ENCODE results near the gene APBA1.
"Not testable (repeated sequence)": the region's sequence is repeated elsewhere in the genome, so short reads cannot be mapped to it uniquely, and the experiment has no call there.

APBA1 gene

DNA sequence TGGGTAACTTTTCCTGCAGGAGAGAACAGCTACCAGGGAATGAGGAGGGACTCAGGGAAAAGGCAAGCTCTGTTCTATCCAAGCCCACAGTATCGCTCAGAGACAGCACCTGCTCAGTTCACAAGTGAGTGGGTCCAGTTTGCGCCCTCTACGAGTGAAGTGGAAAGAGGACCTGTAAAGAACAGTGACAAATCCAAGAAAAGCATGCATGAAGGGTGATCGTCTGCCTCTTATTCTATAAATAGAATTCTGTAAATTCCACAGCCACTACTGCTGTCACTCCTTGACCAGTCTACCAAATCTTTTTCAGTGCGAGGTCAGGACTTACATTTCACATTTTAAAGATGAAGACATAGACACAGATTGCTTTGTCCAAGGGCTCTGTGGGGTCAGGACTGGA is 229.7 kb downstream of the APBA1 start:
- no peak for DNase-seq (ENCODE audit: low read depth)

DNA sequence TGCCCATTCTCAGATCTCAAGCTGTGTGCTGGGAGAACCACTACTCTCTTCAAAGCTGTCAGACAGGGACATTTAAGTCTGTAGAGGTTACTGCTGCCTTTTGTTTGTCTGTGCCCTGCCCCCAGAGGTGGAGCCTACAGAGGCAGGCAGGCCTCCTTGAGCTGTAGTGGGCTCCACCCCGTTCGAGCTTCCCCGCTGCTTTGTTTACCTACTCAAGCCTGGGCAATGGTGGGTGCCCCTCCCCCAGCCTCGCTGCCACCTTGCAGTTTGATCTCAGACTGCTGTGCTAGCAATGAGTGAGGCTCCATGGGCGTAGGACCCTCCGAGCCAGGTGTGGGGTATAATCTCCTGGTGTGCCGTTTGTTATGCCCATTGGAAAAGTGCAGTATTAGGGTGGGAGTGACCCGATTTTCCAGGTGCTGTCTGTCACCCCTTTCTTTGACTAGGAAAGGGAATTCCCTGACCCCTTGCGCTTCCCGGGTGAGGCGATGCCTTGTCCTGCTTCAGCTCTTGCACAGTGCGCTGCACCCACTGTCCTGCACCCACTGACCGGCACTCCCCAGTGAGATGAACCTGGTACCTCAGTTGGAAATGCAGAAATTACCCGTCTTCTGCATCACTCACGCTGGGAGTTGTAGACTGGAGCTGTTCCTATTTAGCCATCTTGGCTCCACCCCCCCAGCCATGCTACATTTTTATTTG is 231.8 kb downstream of the APBA1 start:
- not testable (repeated sequence) for DNase-seq (ENCODE audit: low read depth)

DNA sequence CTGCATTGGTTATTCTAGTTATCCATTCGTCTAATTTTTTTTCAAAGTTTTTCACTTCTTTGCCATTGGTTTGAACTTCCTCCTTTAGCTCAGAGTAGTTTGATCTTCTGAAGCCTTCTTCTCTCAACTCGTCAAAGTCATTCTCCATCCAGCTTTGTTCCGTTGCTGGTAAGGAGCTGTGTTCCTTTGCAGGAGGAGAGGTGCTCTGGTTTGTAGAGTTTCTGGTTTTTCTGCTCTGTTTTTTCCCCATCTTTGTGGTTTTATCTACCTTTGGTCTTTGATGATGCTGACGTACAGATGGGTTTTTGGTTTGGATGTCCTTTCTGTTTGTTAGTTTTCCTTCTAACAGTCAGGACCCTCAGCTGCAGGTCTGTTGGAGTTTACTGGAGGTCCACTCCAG is 232.5 kb downstream of the APBA1 start:
- not testable (repeated sequence) for DNase-seq (ENCODE audit: low read depth)

DNA sequence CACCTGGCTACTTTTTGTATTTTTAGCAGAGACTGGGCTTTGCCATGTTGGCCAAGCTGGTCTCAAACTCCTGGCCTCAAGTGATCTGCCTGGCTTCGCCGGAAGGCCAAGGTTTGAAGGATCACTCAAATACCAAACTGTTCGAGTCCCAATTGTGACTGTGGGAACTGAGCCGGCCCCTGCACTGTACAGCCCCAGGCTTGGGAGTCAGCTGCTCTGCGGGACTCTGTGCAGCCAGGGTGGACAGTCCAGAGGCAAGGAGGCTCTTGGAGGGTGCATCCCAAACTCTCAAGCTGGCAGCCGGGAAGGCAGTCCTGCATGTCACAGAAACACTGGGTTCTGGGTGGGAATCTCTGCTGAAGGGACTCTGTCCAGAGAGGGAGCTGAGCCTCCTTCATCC is 238.2 kb downstream of the APBA1 start:
- no peak for DNase-seq (ENCODE audit: low read depth)

DNA sequence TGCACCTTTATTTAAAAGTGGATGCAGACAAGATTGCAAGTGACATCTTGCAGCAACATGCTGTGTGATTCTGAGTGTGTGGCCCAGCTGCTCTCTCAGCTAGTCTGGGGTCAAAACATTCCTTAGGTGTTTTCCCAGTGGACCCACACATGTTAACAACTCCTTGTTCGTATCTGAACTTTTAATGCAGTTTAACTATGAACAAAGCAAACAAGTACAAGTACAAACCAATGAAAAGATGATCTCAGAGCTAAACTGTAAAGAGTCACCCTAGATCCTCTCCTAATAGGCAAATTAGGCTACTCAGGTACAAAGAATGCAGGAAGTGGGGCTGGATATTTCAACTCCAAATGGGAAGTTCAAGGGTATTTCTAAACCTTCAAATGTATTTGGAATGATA is 238.8 kb downstream of the APBA1 start:
- DNase-seq (ENCODE audit: low read depth), result no peak

DNA sequence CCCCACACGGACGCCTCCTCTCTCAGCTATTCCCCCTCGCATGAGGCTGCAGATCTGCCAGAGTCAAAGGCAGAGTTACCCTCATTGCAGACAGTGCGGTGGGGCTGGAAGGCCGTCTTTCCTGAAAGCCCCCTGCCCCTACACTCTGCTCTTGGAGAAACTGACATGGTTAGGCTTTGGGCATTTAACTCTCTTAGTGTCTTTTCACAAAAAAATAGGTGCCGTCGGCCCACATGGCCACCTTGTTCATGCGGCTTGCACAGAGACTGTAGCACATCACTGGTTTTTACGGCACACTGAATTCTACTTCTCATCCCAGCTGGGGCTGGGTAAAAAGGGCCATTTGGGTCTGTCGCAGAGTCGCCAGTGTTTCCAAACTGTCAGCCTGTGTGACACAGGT is 239.5 kb downstream of the APBA1 start:
- no peak for DNase-seq (ENCODE audit: low read depth)

DNA sequence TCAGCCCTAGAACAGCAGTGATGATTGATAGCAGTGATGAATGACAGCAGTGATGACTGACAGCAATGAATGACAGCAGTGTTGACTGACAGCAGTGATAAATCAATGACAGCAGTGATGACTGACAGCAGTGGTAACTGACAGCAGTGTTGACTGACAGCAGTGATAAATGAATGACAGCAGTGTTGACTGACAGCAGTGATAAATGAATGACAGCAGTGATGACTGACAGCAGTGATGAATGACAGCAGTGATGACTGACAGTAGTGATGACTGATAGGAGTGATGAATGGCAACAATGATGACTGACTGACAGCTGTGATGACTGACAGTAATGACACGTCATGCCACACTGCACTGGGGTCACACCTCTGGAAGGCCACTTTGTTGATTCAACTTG is 240.4 kb downstream of the APBA1 start:
- no peak for DNase-seq (ENCODE audit: low read depth)

DNA sequence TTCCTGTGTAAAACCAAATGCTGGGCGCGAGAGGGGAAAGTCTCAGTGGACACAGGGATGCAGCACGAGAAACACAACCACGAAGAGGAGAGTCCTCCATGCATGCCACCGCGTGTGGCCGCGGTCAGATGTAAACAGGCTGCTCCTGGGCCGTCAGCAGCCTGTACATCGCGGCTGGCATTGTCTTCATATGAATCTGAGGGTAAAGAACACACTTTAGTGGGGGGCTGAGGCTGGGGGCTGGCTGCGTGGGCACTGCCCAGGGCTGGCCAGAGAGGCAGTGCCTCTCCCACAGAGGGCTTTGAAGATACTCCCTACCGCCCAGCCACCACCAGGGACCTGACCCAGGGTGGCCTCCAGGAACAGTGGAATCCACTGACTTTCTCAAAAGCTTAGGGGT is 241.0 kb downstream of the APBA1 start:
- no peak for DNase-seq (ENCODE audit: low read depth)

DNA sequence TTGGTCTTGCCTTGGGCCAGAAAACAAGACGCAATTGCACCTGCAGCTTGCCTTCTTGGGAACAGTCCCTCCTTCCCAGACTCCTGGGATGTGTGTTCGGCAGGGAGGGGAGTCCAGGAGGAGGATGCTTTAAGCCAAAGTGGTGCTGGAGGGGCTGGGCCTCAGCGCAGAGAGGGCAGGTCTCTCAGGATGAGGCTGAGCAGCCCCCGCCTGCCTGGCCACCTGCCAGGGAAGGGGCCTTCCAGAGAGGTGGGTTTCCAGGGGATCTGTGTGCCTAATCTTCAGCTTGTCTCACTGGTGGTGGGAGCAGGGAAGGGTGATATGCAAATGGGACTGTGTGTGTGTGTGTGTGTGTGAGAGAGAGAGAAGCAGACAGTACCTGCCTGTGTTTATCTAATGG is 242.0 kb downstream of the APBA1 start:
- no peak for DNase-seq (ENCODE audit: low read depth)

DNA sequence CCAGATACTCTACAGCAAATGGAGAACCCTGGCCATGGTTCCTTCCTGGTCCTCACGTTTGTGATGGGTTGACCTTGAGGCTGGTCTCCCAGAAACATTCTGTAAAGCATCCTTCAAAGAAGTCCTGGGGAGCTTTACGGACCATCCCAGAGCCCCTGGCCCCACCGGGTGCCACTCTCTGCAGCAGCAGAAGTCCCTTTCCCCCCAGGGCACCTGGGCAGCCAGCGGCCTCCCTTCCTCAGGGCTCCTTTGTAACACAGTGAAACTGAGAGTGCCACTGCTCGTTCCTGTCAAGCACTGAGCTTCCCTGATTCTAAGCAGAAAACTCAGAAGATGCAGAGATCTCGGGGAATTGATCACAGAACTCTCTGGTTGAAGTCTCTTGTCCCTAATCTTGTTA is 242.9 kb downstream of the APBA1 start:
- DNase-seq (ENCODE audit: low read depth), result no peak

DNA sequence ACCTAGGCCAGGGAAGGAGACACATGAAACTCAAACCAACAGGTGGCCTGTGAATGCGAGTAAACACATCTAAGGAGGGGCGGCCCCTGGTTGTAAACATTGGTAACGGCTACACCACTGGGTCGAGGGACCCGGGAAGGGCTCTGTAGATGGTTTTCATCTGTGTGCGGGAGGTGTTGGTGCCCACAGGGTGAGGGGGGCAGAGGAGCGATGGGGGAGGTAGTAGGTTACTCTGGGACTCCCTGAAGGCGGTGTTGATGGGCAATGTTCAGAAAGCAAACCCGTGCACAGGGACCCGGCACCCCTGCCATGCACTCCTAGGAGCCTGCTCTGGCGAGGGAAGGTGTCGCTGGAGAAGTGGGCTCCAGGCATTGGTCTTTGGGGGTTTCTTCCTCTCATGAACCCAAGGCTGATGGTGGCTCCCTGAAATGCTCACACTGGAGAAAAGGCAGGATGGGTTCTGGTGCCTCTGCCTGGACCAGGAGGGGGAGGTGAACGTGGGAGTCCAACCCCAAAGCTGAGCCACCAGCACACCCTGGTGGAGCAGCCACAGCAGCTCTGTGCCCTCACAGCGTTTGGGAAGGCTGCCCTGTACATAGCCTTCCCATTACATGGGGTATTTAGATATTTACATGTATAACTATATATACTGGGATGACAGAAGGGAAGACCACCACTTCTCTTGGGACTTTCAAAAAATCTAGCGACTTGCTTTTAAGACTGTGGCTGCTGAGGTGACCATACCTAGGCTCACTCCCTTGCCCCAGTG is 244.0 kb downstream of the APBA1 start:
- no peak for DNase-seq (ENCODE audit: low read depth)

DNA sequence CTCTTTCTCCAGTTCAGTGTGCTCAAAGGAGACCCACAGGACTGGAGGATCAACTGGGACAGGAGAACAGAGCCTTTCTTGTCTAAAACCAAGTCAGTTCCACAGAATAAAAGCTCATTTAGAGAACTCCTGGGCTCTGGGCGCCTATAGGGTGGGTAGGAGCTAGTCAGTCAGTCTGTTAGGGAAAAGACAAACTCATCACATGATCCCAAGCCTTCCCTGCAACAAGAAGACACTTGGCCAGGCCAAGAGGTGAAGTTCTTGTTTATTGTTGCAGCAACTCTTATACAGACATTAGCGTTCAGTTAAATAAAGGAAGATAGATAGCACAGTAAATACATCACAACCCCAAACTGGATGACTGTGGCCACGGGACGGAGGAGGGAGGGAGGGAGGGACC is 244.9 kb downstream of the APBA1 start:
- no peak for DNase-seq (ENCODE audit: low read depth)

DNA sequence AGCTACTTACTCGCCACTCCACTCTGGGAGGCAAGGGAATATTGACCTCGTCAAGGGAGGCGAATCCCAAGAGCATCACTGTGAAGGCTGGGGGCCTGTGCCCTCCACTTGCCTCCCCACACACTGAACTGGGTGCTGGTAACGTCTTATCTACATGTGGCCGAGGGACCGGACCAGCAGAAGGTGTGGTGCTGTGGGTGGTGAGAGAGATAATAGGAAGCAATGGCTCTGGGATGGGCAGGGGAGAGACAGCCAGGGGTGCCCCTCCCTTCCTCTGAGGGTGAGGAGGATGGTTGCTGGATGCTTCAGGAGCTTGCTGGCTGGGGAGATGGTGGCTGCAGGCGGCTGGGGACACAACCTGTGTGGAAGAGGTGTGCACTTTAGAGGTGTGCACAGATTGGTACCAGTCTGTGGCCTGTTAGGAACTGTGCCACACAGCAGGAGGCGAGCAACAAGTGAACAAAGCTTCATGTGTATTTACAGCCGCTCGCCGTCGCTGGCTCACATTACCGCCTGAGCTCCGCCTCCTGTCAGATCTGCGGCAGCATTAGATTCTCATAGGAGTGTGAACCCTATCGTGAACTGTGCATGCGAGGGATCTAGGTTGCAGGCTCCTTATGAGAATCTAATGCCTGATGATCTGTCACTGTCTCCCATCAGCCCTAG is 246.9 kb downstream of the APBA1 start:
- no peak for DNase-seq (ENCODE audit: low read depth)

DNA sequence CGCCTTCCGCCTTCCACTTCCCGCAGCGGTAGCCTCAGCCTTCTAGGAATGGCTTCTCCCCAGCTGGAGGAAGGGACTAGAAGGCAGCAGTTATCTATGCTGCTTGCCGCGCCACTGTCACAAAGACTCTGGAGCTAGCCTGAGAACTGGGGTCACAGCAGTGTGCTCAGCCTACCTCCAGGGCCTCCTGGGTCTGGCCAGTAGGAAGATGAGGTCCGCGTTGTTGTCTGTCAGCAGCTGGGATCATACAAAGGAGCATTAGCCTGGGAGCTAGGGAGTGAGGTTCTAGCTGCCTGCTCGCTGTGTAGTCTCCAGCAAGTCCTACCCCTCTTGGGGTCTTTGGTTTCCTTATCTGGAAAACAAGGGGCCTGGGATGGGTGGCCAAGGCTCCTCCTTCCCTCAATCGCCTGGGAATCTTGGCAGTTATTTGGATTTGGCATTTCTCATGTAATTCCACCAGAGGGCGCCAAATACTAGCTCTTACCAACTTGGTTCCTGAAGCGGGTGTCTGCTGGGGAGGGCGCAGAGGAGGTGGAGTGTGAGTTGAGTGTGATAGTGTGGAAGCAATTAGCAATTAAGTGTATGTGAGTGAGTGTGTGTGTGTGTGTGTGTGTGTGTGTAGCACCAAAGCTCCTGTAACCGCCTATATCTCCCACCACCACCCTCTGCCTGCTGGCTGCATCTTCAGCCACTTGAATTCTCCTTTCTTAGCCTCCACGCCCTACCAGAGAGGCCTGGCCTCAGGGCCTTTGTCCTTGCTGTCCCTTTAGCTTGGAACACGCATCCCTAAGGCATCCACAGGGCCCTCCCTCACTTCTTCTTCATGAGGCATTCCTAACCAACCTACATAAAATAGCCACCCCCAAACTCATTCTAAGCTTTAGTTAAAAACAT is 250.0 kb downstream of the APBA1 start:
- peak; percentile 37 for DNase-seq (ENCODE audit: low read depth)

DNA sequence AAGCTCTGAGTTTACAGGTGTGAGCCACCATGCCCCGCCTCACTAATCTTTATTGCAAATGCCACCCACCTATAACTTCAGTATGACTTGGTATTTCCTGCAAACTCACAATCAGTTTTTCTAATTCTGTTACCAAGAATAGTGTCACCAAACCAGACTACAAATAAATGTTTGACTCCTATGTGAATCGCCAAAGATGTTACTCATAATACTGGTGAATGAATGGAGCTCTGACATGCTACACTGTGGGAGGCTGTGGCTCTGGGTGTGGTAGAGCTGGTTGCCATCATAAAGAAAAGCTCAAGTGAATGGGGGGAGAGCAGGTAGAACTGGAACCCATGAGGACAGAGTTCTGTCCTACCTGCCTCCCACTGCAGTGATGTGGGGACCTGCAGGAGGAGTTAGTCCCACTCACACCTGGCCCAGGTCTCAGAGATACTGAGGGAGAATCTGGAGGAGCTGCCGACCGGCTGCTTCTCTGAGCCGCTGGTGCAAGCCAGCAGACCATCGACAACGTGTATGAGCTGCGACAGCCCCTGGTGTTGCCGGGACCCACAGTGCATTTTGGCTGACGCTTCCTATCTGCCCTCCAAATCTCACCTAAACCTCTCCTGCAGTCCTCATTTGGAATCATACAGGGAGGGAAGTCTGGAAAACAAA is 251.4 kb downstream of the APBA1 start:
- DNase-seq (ENCODE audit: low read depth), result no peak

DNA sequence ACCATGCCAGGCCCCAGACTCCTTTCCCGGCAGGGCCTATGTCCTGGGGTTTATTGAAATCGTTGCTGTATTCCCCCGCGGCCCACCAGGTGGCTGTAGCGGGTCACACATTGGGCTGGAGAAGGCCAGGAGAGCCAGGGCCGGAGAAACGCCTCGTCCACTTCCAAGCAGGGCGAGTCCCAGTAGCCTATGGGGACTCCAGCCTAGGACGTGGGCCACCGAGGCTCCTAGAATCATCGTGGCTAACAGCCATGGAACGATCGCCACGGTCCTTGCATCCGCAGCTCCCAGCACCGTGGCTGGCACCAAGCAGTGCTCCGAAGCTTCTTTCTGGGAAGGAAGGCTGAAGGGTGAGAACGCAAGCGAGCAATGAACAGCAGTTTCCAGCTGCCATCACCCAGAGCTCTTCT is 259.4 kb downstream of the APBA1 start:
- peak; percentile 32 for DNase-seq (ENCODE audit: low read depth)

DNA sequence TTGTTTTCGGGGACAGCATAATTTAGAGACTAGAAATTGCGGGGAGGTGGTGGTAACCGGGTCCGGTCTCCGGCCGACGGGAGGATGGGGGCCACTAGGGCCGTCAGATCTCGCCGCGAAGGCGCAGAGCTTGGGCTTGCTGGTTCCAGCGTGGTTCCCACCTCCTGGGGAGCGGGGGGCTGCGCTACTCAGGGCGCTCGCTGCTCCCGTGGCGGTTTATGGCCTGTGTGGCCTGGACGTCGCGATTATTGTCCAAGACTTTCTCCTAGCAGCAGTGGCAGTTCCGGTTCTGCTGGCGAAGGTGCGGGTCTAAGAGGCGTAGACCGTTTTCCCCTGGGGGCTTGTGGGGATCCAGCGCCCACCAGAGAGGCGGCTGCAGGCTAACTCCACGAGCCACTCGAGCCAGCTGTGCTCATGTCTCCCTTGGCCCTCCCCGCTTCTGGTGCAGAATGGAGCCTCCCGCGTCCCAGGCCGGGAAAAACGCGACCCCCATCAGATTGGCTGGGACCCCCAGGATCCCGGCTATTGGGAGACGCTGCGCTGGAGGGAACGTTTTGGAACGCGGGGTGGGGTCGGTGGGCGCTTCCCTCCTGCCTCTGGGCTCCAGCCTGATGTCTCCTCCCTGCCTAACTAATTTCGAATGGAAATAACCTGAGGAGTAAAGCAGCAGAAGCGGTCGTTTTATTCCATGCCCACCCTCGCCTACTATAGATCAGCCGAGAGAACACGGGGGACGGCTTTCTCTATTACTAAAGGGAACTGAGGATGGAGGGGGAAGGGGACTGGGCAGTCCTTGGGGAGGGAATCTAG is 260.0 kb downstream of the APBA1 start:
- DNase-seq (ENCODE audit: low read depth), result no peak

DNA sequence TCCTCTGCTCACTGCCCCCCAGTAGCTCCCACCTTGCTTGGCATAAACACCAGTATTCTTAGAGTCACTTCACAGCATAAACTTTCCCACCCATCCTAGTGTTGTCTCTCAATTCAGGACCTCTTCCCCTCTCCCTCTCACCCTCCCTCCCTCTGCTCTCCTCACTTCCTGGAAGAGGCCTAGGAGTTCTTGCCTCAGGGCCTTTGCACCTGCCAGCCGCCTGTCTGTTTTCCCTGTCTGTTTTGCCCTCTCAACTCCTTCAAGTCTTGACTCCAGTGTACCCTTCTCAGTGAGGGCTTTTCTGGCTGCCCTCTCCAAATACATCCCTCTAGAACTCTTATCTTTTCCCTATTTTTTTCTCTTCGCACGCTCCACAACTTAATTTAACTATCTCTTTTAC is 260.9 kb downstream of the APBA1 start:
- no peak for DNase-seq (ENCODE audit: low read depth)

DNA sequence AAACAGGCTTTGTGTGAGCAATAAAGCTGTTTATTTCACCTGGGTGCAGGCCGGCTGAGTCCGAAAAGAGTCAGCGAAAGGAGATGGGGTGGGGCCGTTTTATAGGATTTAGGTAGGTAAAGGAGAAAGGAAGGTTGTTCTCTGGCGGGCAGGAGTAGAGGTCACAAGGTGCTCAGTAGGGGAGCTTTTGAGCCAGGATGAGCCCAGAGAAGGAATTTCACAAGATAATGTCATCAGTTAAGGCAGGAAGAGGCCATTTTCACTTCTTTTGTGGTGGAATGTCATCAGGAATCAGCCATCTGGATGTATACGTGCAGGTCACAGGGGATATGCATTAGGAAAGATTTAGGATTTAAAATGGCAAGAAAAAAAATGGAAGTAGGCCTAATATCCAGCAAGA is 262.2 kb downstream of the APBA1 start:
- DNase-seq (ENCODE audit: low read depth), result not testable (repeated sequence)

DNA sequence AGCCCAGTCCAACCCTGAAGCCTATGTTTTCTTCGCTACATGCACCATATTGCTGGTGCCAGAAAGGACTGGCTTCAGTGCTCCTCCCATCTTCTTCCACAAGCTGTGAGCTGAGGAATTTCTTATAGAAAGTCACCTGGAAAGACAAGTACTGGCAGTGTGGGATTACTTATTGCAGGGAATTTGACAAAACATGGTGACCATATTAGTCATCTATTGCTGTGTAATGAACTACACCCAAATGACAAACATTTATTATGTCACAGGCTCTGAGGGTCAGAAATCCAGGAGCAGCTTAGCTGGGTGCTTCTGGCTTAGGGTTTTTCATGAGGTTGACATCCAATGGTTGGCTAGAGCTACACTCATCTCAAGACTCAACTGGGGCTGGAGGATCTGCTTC is 271.7 kb downstream of the APBA1 start:
- DNase-seq (ENCODE audit: low read depth), result no peak

Measured in fibroblast of the conjunctiva (primary cell).